Measurements from ENCODE around the gene ABHD6. TPM values are rescaled to one million over a fixed set of nuclear protein-coding genes. Genes with fewer than 3 reads are reported as not detected.

Gene ABHD6
- total RNA-seq, 4 donors from 2014 or later, result 5.8 to 14.0 (median 9.6) TPM

DNA sequence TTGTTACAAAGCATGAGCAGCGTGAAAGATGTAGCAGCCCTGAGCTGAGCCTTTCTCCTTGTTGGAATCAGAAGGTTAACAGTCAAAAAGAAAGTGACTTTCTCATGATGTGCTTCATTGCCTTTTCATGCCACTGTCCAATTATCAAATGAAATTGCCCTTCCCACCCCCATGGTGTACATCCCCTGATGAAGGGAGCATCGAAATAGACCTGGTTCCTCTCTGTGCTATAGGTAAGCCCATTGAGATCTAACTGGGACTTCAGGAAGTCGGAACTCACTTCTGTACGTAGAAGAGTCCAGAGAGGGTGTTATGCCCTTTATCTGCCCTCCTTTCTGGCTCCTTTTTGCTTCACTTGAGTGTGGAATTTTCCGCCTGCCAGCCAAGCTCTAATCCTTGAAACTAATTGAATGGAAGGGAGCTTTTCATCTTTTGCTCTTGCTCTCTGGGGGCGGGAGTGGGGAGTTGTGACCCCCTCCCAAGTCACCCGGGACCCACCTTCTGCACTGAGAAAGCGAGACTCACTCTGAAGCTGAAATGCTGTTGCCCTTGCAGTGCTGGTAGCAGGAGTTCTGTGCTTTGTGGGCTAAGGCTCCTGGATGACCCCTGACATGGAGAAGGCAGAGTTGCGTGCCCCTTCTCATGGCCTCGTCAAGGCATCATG, 20.9 kb downstream of the ABHD6 start:
- Histone ChIP-seq H3K4me1 (peaks cover 0 to 5% of the 10 kb centered on the region in 2 donors), H3K9me3 (no peaks in the 10 kb centered on the region), H3K4me3 (no peak overlapping the region), H3K36me3 (peaks cover 0 to 8% of the 10 kb centered on the region in 2 donors), H3K27ac (no peak overlapping the region), H3K27me3 (no peaks in the 10 kb centered on the region)
- intact Hi-C loops (cut with DNase I; ENCODE audit: low total_unique reads) (no loop called here), in situ Hi-C loops (cut with MboI; ENCODE audit: low sequenced_read_pairs in 4 of 4) (no loop called here)
- TF ChIP-seq POLR2A (IDR thresholded peaks at IDR 0.05), result no peak
- TF ChIP-seq, protein P1, sequence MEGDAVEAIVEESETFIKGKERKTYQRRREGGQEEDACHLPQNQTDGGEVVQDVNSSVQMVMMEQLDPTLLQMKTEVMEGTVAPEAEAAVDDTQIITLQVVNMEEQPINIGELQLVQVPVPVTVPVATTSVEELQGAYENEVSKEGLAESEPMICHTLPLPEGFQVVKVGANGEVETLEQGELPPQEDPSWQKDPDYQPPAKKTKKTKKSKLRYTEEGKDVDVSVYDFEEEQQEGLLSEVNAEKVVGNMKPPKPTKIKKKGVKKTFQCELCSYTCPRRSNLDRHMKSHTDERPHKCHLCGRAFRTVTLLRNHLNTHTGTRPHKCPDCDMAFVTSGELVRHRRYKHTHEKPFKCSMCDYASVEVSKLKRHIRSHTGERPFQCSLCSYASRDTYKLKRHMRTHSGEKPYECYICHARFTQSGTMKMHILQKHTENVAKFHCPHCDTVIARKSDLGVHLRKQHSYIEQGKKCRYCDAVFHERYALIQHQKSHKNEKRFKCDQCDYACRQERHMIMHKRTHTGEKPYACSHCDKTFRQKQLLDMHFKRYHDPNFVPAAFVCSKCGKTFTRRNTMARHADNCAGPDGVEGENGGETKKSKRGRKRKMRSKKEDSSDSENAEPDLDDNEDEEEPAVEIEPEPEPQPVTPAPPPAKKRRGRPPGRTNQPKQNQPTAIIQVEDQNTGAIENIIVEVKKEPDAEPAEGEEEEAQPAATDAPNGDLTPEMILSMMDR (IDR thresholded peaks at IDR 0.05 in 4 of 5, conservative IDR thresholded peaks at IDR 0.05 in 1 of 5), result no peak
- DNase-seq, result no peak
- no peak for ATAC-seq

DNA sequence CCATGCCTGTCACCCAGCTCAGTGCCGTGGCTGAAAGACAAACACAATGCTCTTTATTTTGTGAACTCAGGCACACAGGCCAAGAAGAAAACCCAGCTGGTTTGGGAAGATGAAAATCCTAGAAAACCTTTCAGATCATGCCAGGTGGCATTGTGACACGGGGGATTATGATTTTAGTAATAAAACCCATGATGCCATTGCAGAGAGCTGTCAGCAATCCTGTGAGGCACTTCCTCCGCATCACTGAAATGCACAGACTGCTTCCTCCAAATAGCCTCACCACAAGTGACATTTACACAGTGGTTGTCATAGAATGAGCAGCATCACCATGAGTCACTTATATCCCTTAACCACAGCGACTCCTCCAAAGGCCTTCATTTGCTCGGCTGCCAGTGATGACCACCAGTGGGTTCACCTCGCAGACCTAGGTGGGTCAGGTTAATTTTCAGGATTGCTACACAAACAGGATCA, 22.7 kb downstream of the ABHD6 start:
- ATAC-seq (peak in 1 of 2 donors; percentile 69), DNase-seq (no peak)
- no peak for TF ChIP-seq POLR2A (IDR thresholded peaks at IDR 0.05)
- TF ChIP-seq, protein P1 (IDR thresholded peaks at IDR 0.05 in 4 of 5, conservative IDR thresholded peaks at IDR 0.05 in 1 of 5), result no peak
- intact Hi-C loops (cut with DNase I; ENCODE audit: low total_unique reads), result no loop called here
- no peaks in the 10 kb centered on the region for H3K4me1 ChIP-seq
- H3K27ac ChIP-seq, result peak overlapping the region in 1 of 4 donors; percentile 51
- H3K4me3 ChIP-seq, result no peak overlapping the region
- in situ Hi-C loops (cut with MboI; ENCODE audit: low sequenced_read_pairs in 4 of 4), result no loop called here
- H3K9me3 ChIP-seq, result no peaks in the 10 kb centered on the region
- H3K36me3 ChIP-seq, result peaks cover 0 to 8% of the 10 kb centered on the region in 2 donors
- no peaks in the 10 kb centered on the region for H3K27me3 ChIP-seq

DNA sequence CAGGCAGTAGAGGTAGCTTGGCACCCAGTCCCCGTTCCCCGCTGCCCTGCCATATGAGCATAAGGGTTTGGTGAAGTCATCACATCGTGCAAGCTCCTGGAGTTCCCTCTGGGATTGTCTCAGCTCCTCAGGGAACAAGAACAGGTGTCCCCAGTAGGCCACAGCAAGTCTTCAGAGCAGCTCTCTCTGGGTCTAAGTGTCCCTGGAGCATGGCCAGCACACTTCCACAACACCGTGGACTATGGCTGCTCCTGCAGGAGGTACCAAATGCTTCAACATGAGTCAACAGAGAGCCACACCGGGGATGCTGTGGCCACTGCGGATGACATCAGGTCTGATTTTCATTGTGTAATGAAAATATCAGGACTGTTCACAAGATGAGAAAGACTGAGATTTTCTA, 23.1 kb downstream of the ABHD6 start:
- DNase-seq (peak in 1 of 2 donors; percentile 22), ATAC-seq (peak; percentile 39 to 73)
- Histone ChIP-seq H3K27me3 (no peaks in the 10 kb centered on the region), H3K4me1 (no peaks in the 10 kb centered on the region), H3K9me3 (no peaks in the 10 kb centered on the region), H3K27ac (peak overlapping the region in 1 of 4 donors; percentile 51), H3K4me3 (no peak overlapping the region), H3K36me3 (peaks cover 0 to 8% of the 10 kb centered on the region in 2 donors)
- no peak for TF ChIP-seq POLR2A (IDR thresholded peaks at IDR 0.05)
- TF ChIP-seq, protein P1 (IDR thresholded peaks at IDR 0.05 in 4 of 5, conservative IDR thresholded peaks at IDR 0.05 in 1 of 5), result no peak
- intact Hi-C loops (cut with DNase I; ENCODE audit: low total_unique reads) (no loop called here), in situ Hi-C loops (cut with MboI; ENCODE audit: low sequenced_read_pairs in 4 of 4) (no loop called here)

DNA sequence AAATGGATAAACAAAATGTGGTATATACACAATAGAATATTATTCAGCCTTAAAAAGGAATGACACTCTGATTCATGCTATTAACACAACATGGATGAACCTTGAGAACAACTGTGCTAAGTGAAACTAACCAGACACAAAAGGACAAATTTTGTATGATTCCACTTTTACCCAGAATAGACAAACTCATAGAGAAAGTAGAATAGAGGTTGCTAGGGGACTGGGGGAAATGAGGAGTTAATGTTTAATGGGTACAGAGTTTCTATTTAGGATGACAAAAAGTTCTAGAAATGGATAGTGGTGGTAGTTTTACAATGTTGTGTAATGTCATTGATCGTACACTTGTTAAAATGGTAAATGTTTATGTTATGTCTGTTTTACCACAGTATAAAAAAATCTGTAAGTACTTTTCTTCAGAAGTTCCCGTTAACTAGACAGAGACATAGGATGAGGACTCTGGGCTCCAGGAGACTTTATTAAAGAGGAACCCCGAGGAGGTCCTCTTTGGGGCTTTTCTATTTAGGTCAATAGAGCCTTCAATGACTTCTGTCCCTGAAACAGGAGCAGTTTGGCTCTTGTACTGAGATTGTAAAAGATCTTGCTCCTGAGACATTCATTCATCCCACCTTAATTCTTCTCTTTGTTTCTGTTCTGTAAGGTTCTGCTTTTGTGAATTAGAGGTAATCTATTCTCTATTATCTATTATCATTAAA, 24.5 kb downstream of the ABHD6 start:
- Histone ChIP-seq H3K36me3 (peaks cover 0 to 8% of the 10 kb centered on the region in 2 donors), H3K4me1 (no peaks in the 10 kb centered on the region), H3K27me3 (no peaks in the 10 kb centered on the region), H3K9me3 (no peaks in the 10 kb centered on the region), H3K4me3 (no peak overlapping the region), H3K27ac (no peak overlapping the region)
- no peak for ATAC-seq
- no peak for TF ChIP-seq POLR2A (IDR thresholded peaks at IDR 0.05)
- TF ChIP-seq, protein P1 (IDR thresholded peaks at IDR 0.05 in 4 of 5, conservative IDR thresholded peaks at IDR 0.05 in 1 of 5), result no peak
- intact Hi-C loops (cut with DNase I; ENCODE audit: low total_unique reads) (no loop called here), in situ Hi-C loops (cut with MboI; ENCODE audit: low sequenced_read_pairs in 4 of 4) (no loop called here)
- no peak for DNase-seq

All from gastrocnemius medialis (tissue), 4 donors.